Measurements from ENCODE around the gene NFKBIE.

NFKBIE gene

DNA sequence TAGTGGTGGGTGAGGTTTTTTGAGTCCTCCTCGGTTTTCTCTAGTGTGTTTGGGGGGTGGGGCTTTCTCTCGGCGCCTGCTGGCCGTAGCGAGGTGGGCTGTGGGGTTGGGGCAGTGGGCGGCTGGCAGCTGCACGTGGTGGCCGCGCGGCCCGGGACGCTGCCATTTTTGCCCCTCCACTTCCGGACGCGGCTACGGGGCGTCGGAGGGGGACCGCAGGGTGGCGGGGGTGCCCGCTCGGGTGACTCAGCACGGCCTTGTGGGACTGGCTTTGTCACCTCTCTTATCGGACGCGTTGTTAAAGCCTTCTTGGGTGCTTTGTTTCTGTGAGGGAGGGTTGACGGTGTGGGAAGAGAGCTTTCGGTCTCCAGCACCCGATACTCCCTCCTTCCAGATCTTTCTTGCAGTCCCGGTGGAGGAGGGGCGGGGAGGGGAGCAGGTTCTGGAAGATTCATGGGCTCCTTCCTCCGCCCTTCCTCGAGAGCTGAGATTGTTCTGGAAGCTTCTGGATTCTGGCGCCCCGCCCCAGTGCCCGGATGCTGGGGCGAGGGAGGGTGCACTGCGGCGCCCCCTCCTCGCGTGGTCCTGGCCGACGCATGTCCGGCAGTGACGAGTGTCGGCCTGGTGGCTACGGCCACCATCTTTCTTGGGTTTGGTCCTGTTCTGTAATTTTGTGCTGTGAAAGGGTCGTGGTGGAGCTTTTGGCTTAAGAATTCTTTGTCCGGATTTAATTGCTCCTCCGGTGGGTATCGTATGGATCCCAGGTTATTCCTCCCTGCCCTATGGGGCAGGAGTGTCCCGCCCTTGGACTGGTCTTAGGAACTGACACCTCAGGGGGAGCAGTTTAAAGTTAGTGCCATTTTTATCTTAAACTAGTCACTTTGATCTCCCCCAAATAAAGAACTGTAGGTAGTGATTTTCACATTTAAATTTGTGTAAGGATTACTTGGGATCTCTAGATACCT lies 17.7 kb downstream of the NFKBIE start:
- DNase-seq (ENCODE audit: low read depth, low spot score): peak; percentile 56
- TF ChIP-seq, protein P1, sequence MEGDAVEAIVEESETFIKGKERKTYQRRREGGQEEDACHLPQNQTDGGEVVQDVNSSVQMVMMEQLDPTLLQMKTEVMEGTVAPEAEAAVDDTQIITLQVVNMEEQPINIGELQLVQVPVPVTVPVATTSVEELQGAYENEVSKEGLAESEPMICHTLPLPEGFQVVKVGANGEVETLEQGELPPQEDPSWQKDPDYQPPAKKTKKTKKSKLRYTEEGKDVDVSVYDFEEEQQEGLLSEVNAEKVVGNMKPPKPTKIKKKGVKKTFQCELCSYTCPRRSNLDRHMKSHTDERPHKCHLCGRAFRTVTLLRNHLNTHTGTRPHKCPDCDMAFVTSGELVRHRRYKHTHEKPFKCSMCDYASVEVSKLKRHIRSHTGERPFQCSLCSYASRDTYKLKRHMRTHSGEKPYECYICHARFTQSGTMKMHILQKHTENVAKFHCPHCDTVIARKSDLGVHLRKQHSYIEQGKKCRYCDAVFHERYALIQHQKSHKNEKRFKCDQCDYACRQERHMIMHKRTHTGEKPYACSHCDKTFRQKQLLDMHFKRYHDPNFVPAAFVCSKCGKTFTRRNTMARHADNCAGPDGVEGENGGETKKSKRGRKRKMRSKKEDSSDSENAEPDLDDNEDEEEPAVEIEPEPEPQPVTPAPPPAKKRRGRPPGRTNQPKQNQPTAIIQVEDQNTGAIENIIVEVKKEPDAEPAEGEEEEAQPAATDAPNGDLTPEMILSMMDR (IDR thresholded peaks at IDR 0.05; ENCODE audit: low read depth, low read length): no peak
- H3K4me3 ChIP-seq (ENCODE audit: low read depth, low read length): peak overlapping the region; percentile 100
- in situ Hi-C loops (cut with HindIII; ENCODE audit: low sequenced_read_pairs): no loop called here

DNA sequence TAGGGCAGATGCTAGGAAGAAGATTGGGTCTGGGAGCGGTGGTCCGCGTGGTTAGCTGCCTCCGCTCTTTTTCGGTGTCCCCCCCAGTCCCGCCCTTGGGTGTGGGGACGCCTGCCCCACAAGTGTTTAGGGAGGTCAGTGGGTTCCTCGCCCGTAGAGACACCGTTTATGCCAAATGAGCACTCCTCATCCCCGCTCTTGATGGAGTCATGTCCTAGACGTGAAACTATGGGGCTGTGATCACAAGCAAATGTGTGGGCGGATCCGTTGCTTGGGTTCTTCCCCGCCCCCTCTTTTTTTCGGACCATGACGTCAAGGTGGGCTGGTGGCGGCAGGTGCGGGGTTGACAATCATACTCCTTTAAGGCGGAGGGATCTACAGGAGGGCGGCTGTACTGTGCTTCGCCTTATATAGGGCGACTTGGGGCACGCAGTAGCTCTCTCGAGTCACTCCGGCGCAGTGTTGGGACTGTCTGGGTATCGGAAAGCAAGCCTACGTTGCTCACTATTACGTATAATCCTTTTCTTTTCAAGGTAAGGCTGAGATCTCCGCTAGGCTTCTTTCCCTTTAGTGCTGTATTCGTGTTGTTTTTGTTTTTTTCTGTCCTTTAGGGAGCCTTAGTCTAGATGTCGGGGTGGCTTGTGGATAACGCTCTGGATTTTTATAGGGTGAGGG lies 18.6 kb downstream of the NFKBIE start, which contains the start of gene HSP90AB1:
Gene HSP90AB1, plus strand, starts transcription at position 439 of the 675 bp plus-strand sequence. CDS start 1,529 bp downstream, outside the sequence.
- peak within 1 kb of the TSS; percentile 100 for H3K4me3 ChIP-seq (ENCODE audit: low read depth, low read length)
- TF ChIP-seq, protein P1 (IDR thresholded peaks at IDR 0.05; ENCODE audit: low read depth, low read length): no peak
- DNase-seq (ENCODE audit: low read depth, low spot score): peak; percentile 99
- in situ Hi-C loops (cut with HindIII; ENCODE audit: low sequenced_read_pairs): no loop called here

DNA sequence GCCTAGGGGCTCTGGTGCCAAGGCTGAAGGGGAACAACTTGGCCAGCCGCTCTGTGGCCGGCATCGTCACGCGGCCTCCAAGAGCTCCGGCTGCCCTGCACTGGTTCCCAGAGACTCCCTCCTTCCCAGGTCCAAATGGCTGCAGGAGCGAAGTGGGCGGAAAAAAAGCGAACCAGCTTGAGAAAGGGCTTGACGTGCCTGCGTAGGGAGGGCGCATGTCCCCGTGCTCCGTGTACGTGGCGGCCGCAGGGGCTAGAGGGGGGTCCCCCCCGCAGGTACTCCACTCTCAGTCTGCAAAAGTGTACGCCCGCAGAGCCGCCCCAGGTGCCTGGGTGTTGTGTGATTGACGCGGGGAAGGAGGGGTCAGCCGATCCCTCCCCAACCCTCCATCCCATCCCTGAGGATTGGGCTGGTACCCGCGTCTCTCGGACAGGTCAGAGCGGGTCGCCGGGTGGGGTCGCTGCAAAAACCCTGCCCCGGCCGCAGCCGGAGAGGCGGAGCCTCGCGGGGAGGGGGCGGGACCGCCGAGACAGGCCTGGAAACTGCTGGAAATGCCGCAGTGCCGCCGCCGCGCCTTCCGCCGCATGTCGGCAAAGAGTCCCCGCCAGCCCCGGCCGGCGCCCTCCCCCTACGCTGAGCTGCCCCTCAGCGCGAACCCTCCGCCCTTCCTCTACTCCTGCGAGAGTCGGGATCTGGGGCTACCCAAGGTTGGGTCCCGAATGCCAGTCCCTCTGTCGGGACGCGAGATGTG lies 19.3 kb downstream of the NFKBIE start:
- peak; percentile 87 for DNase-seq (ENCODE audit: low read depth, low spot score)
- in situ Hi-C loops (cut with HindIII; ENCODE audit: low sequenced_read_pairs): no loop called here
- TF ChIP-seq, protein P1 (IDR thresholded peaks at IDR 0.05; ENCODE audit: low read depth, low read length): peak; percentile 16
- H3K4me3 ChIP-seq (ENCODE audit: low read depth, low read length): peak overlapping the region; percentile 100

DNA sequence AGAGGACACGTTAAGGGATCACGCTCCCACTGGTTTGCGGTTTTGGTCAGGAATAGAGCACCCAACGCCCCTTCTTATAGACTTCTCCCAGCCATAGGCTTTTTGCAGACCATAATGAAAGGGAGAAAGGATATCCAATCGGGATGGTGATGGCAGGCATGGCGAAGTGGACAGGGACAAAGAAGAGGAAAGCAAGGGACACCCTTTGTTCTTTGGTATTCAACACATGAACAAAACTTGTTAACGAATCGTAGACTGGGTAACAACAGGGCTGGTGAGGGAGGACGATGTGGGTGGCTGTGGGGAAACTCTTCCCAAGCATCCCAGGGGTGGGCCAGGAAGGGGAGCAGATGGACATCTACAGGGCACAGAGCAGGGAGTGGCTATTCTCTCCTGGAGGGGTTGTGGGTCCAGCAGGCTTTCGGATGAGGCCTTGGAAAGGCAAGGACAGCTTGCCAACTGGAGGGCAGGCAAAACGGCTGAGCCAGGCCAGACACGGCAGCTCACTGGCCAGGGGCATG lies 19.9 kb downstream of the NFKBIE start:
- DNase-seq (ENCODE audit: low read depth, low spot score): no peak
- peak overlapping the region; percentile 100 for H3K4me3 ChIP-seq (ENCODE audit: low read depth, low read length)
- TF ChIP-seq, protein P1 (IDR thresholded peaks at IDR 0.05; ENCODE audit: low read depth, low read length): no peak
- in situ Hi-C loops (cut with HindIII; ENCODE audit: low sequenced_read_pairs): no loop called here

DNA sequence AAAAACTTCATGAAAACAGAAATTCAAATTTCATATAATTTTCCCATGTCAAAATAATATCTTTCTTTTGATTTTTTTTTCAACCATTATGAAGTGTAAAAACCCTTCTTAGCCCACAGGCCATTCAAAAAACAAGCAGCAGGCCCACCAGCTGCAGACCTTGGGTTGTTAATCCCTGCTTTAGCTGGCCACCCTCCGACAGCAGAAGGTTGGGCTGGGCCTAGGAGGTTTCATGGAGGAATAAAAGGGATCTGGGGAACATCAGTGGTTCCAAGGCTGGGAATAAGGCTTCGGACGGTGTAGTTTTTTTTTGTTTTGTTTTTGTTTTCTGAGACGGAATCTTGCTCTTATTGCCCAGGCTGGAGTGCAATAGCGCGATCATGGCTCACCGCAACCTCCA lies 22.0 kb downstream of the NFKBIE start:
- no peak overlapping the region for H3K4me3 ChIP-seq (ENCODE audit: low read depth, low read length)
- TF ChIP-seq, protein P1 (IDR thresholded peaks at IDR 0.05; ENCODE audit: low read depth, low read length): no peak
- DNase-seq (ENCODE audit: low read depth, low spot score): no peak
- in situ Hi-C loops (cut with HindIII; ENCODE audit: low sequenced_read_pairs): no loop called here
